Neuronal stem cell (in vitro differentiated cells): ENCODE measurements around the gene MYL6B. TPM values are rescaled to one million over a fixed set of nuclear protein-coding genes. Genes with fewer than 3 reads are reported as not detected.

Experiments
- DNase-seq: peaks from one replicate; pipeline ENCODE4 v3.0.0-alpha.2; 2013; ENCODE audit warnings: low spot score
- H2AFZ ChIP-seq: one replicate; pipeline ENCODE4 v1.6.1; 2013; ENCODE audit warnings: mild to moderate bottlenecking, low read length, inconsistent platforms
- H2AK5ac ChIP-seq: 2 replicates; pipeline ENCODE4 v1.6.1; 2013; ENCODE audit warnings: low read depth, mild to moderate bottlenecking, inconsistent platforms, low read length, moderate library complexity, mixed read lengths
- H2BK120ac ChIP-seq: 2 replicates; pipeline ENCODE4 v1.6.1; 2013; ENCODE audit warnings: low read depth, mild to moderate bottlenecking, inconsistent platforms, low read length, moderate library complexity, mixed read lengths
- H2BK12ac ChIP-seq: one replicate; pipeline ENCODE4 v1.6.1; 2013; ENCODE audit warnings: low read length, inconsistent platforms
- H2BK15ac ChIP-seq: 2 replicates; pipeline ENCODE4 v1.6.1; 2013; ENCODE audit warnings: mild to moderate bottlenecking, low read length, inconsistent platforms, mixed read lengths
- H2BK5ac ChIP-seq: one replicate; pipeline ENCODE4 v1.6.1; 2013; ENCODE audit warnings: inconsistent platforms, mild to moderate bottlenecking, low read length, moderate library complexity
- H3K14ac ChIP-seq: one replicate; pipeline ENCODE4 v1.6.1; 2013; ENCODE audit warnings: low read length, inconsistent platforms
- H3K18ac ChIP-seq: 2 replicates; pipeline ENCODE4 v1.6.1; 2013; ENCODE audit warnings: low read length, inconsistent platforms
- H3K23ac ChIP-seq: 2 replicates; pipeline ENCODE4 v1.6.1; 2013; ENCODE audit warnings: low read depth, mild to moderate bottlenecking, mixed read lengths, low read length, inconsistent platforms; ENCODE audit not compliant: poor library complexity
- H3K27ac ChIP-seq: replicated peaks from 3 replicates; pipeline ENCODE4 v1.5.1; 2013; ENCODE audit warnings: low read length, inconsistent platforms
- H3K27me3 ChIP-seq, 3 experiments: 2 replicates each; pipeline ENCODE4 v1.6.1; 2013; ENCODE audit warnings: low read length in 3 of 3, mild to moderate bottlenecking in 2 of 3, inconsistent platforms in 1 of 3, low read depth in 1 of 3, mixed read lengths in 1 of 3, moderate library complexity in 1 of 3; ENCODE audit not compliant: control insufficient read depth in 3 of 3, insufficient read depth in 3 of 3
- H3K36me3 ChIP-seq, 2 donors: replicated peaks in 1 of 2; 2 replicates each; pipeline ENCODE4 v1.6.1; 2013; ENCODE audit warnings: low read length in 2 of 2; ENCODE audit not compliant: control insufficient read depth in 2 of 2, insufficient read depth in 2 of 2
- H3K4ac ChIP-seq: 2 replicates; pipeline ENCODE4 v1.6.1; 2013; ENCODE audit warnings: inconsistent platforms, mild to moderate bottlenecking, low read length, moderate library complexity
- H3K4me1 ChIP-seq, 2 donors: 1 replicate in 1 of 2; 2 replicates in 1 of 2; pipeline ENCODE4 v1.6.1; 2013; ENCODE audit warnings: low read length in 2 of 2, low read depth in 1 of 2; ENCODE audit not compliant: control insufficient read depth in 2 of 2, insufficient read depth in 1 of 2
- H3K4me2 ChIP-seq: one replicate; pipeline ENCODE4 v1.6.1; 2013; ENCODE audit warnings: mild to moderate bottlenecking, low read length, inconsistent platforms; ENCODE audit not compliant: insufficient read depth, poor library complexity, severe bottlenecking
- H3K4me3 ChIP-seq, 2 donors: 2 replicates each; pipeline ENCODE4 v1.5.1; 2013; ENCODE audit warnings: low read length in 2 of 2, mild to moderate bottlenecking in 2 of 2, inconsistent platforms in 1 of 2, moderate library complexity in 1 of 2
- H3K79me1 ChIP-seq: one replicate; pipeline ENCODE4 v1.6.1; 2013; ENCODE audit warnings: low read depth, mild to moderate bottlenecking, inconsistent platforms, low read length, moderate library complexity
- H3K9ac ChIP-seq: one replicate; pipeline ENCODE4 v1.6.1; 2013; ENCODE audit warnings: mild to moderate bottlenecking, low read depth, low read length, inconsistent platforms; ENCODE audit not compliant: poor library complexity
- H3K9me3 ChIP-seq, 2 donors: replicated peaks in 1 of 2; 2 replicates each; pipeline versions ENCODE3 to v1.6.1; 2013; ENCODE audit warnings: low read length in 2 of 2, mild to moderate bottlenecking in 2 of 2, inconsistent platforms in 1 of 2, low read depth in 1 of 2, mixed read lengths in 1 of 2, moderate library complexity in 1 of 2; ENCODE audit not compliant: control insufficient read depth in 2 of 2, insufficient read depth in 1 of 2
- H4K8ac ChIP-seq: one replicate; pipeline ENCODE4 v1.6.1; 2013; ENCODE audit warnings: low read depth, mild to moderate bottlenecking, inconsistent platforms, low read length, moderate library complexity
- H4K91ac ChIP-seq: one replicate; pipeline ENCODE4 v1.6.1; 2013; ENCODE audit warnings: low read length, low read depth, mild to moderate bottlenecking, inconsistent platforms; ENCODE audit not compliant: poor library complexity
- WGBS, 2 donors: extraction: QIAGEN DNeasy Blood & Tissue Kit; methylation state at CpG; one replicate each; pipeline ENCODE4 v1.1.7; 2013; ENCODE audit warnings: missing lambda C conversion rate in 2 of 2, mixed read lengths in 1 of 2; ENCODE audit not compliant: insufficient read length in 2 of 2, insufficient replicate concordance in 1 of 2; ENCODE audit errors: extremely low coverage in 2 of 2; 5-methylcytosine and 5-hydroxymethylcytosine counted together
- polyA plus RNA-seq, 2 experiments: library from polyadenylated mRNA; stranded (reverse); fragments of 200-250 nt; gene quantifications; one replicate each; pipeline ENCODE4 v1.2.3, GENCODE V29; 2013

Gene MYL6B
- polyA plus RNA-seq (2013, experiment 1 of 2) = 232 TPM
- polyA plus RNA-seq (2013, experiment 2 of 2) = 230 TPM

DNA sequence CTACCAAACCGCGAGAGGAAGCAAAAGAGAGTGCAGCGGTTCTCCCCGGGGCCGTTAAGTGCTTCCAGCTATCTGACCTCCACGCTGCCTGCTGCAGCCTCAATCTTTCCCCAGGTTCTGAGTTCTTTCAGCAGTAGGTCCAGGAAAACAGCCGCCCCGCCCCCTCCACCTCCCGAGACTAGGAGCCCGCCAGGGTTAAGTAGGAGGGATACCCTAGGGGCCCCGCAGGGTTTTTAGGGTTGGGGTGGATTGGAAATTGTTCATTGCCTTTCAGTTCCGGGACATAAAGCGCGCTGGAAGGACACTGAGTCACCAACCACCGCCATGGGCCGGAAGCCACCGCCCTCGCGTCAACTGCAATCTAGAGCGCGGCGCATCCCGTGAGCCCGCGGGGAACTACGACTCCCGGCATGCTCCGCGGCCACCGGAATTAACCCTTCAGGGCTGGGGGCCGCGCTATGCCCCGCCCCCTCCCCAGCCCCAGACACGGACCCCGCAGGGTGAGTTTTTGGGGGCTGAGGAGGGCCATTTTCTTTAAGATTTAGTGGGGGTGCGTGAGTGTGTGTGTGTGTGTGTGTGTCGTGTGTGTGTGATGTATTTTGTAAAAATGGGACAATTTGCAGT lies at the start of gene MYL6B:
MYL6B (plus strand) TSS at position 456 of the 624 bp plus-strand sequence. CDS start 1,332 bp downstream, outside the sequence.
- H2AFZ ChIP-seq = peak within 1 kb of the TSS; percentile 91
- no peak within 1 kb of the TSS for H2AK5ac ChIP-seq
- no peaks in the 10 kb centered on the region for H3K9me3 ChIP-seq
- no peaks in the 10 kb centered on the region for H3K79me1 ChIP-seq
- DNase-seq = peak; percentile 86
- H3K4me2 ChIP-seq = peak within 1 kb of the TSS; percentile 82
- peak within 1 kb of the TSS; percentile 55 for H2BK5ac ChIP-seq
- H2BK12ac ChIP-seq = no peak within 1 kb of the TSS
- H3K23ac ChIP-seq = peak within 1 kb of the TSS; percentile 94
- peak within 1 kb of the TSS; percentile 88 for H3K27ac ChIP-seq
- H3K9ac ChIP-seq = peak within 1 kb of the TSS; percentile 67
- no CpG with 5 or more reads among the region's 37 CpGs for WGBS, 2 donors
- H3K18ac ChIP-seq = peak within 1 kb of the TSS; percentile 85
- H3K4me3 ChIP-seq = peak within 1 kb of the TSS; percentile 78 to 92
- H3K36me3 ChIP-seq = peaks cover 16 to 17% of the 10 kb centered on the region in 2 donors
- no peak within 1 kb of the TSS for H4K8ac ChIP-seq
- H4K91ac ChIP-seq = no peak within 1 kb of the TSS
- no peak within 1 kb of the TSS for H3K14ac ChIP-seq
- no peaks in the 10 kb centered on the region for H3K27me3 ChIP-seq
- peak within 1 kb of the TSS; percentile 15 for H2BK15ac ChIP-seq
- H3K4me1 ChIP-seq = peaks cover 6 to 11% of the 10 kb centered on the region in 2 donors
- H2BK120ac ChIP-seq = no peak within 1 kb of the TSS
- H3K4ac ChIP-seq = no peak within 1 kb of the TSS

GRCh38 chr12:56102683-56103065 lies 49.7 kb upstream of the MYL6B start:
- Histone ChIP-seq H3K27ac (no peak overlapping the region), H3K79me1 (peaks cover 8% of the 10 kb centered on the region), H3K36me3 (peaks cover 8 to 24% of the 10 kb centered on the region in 2 donors), H3K4me1 (peaks cover 3 to 11% of the 10 kb centered on the region in 2 donors), H3K23ac (no peak overlapping the region), H2BK12ac (no peak overlapping the region), H3K9me3 (no peaks in the 10 kb centered on the region), H2BK120ac (no peak overlapping the region), H2BK5ac (no peak overlapping the region), H3K4ac (no peak overlapping the region), H2AK5ac (no peak overlapping the region), H3K4me2 (no peak overlapping the region), H3K18ac (no peak overlapping the region), H2BK15ac (no peak overlapping the region), H3K27me3 (peaks cover 0 to 2% (median 0%) of the 10 kb centered on the region in 3 experiments), H4K91ac (no peak overlapping the region), H4K8ac (no peak overlapping the region), H3K4me3 (no peak overlapping the region), H3K14ac (no peak overlapping the region), H3K9ac (no peak overlapping the region), H2AFZ (no peak overlapping the region)
- no CpG with 5 or more reads among the region's 1 CpG for WGBS, 2 donors
- no peak for DNase-seq

DNA sequence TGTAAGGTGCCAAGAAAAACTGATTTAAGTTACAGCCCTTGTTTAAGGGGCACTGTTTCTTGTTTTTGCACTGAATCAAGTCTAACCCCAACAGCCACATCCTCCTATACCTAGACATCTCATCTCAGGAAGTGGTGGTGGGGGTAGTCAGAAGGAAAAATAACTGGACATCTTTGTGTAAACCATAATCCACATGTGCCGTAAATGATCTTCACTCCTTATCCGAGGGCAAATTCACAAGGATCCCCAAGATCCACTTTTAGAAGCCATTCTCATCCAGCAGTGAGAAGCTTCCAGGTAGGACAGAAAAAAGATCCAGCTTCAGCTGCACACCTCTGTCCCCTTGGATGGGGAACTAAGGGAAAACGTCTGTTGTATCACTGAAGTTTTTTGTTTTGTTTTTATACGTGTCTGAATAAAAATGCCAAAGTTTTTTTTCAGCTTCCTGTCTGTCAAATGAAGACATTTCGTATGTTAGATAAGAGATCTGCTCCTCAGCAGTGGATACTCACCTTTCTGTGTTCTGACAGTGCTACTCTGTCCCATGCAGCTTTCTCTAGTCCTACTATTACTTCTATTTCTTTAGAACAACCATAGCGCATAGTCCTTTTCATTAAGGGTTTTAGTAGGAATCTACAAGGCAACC lies 49.2 kb upstream of the MYL6B start:
- Histone ChIP-seq H3K27ac (no peak overlapping the region), H3K27me3 (no peaks in the 10 kb centered on the region), H3K79me1 (peaks cover 8% of the 10 kb centered on the region), H2BK12ac (no peak overlapping the region), H2AK5ac (no peak overlapping the region), H3K14ac (no peak overlapping the region), H3K36me3 (peaks cover 13 to 29% of the 10 kb centered on the region in 2 donors), H4K91ac (no peak overlapping the region), H3K18ac (no peak overlapping the region), H2BK15ac (no peak overlapping the region), H3K9me3 (no peaks in the 10 kb centered on the region), H3K23ac (no peak overlapping the region), H3K4ac (no peak overlapping the region), H3K4me3 (peak overlapping the region in 1 of 2 donors; percentile 72), H4K8ac (no peak overlapping the region), H2BK5ac (no peak overlapping the region), H2BK120ac (no peak overlapping the region), H3K9ac (no peak overlapping the region), H3K4me2 (peak overlapping the region; percentile 79), H2AFZ (peak overlapping the region; percentile 93), H3K4me1 (peaks cover 3 to 11% of the 10 kb centered on the region in 2 donors)
- no peak for DNase-seq
- WGBS, 2 donors = no CpG with 5 or more reads among the region's 6 CpGs

DNA sequence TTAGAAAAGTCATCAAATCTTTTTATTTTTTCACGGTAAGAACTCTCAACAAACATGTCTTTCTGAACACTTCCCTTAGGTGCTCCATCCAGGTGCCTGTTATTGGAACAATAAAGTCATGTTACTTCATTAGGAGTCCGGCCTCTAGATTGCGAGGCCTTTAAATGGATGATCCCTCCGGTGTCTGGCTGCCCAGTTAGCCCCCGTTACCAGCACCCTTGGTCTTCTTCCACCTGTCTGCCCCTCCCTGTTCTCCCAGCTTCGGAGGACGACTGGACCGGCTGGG lies 48.6 kb upstream of the MYL6B start:
- peak overlapping the region; percentile 93 for H2AFZ ChIP-seq
- H3K14ac ChIP-seq = no peak overlapping the region
- H3K36me3 ChIP-seq = peaks cover 16 to 35% of the 10 kb centered on the region in 2 donors
- DNase-seq = no peak
- no peaks in the 10 kb centered on the region for H3K9me3 ChIP-seq
- no CpG with 5 or more reads among the region's 8 CpGs for WGBS, 2 donors
- peak overlapping the region; percentile 96 for H3K23ac ChIP-seq
- H2BK120ac ChIP-seq = no peak overlapping the region
- peaks cover 8% of the 10 kb centered on the region for H3K79me1 ChIP-seq
- H4K91ac ChIP-seq = no peak overlapping the region
- H2AK5ac ChIP-seq = no peak overlapping the region
- H3K4me3 ChIP-seq = peak overlapping the region; percentile 72 to 88
- peak overlapping the region; percentile 79 for H3K4me2 ChIP-seq
- peak overlapping the region; percentile 77 for H3K9ac ChIP-seq
- H3K4ac ChIP-seq = no peak overlapping the region
- H3K4me1 ChIP-seq = peaks cover 3 to 11% of the 10 kb centered on the region in 2 donors
- peak overlapping the region; percentile 97 for H3K27ac ChIP-seq
- no peak overlapping the region for H2BK12ac ChIP-seq
- H2BK5ac ChIP-seq = no peak overlapping the region
- no peak overlapping the region for H2BK15ac ChIP-seq
- H3K27me3 ChIP-seq = no peaks in the 10 kb centered on the region
- H3K18ac ChIP-seq = peak overlapping the region; percentile 96
- no peak overlapping the region for H4K8ac ChIP-seq
